K562 (cell line): ENCODE data around the gene ODR4. TPM values are rescaled to one million over a fixed set of nuclear protein-coding genes. Genes with fewer than 3 reads are reported as not detected.
"Not testable (repeated sequence)": the region's sequence is repeated elsewhere in the genome, so short reads cannot be mapped to it uniquely, and the experiment has no call there.

Experiments
- ATAC-seq: fragments of 200-7000 bp; cut with Tn5 transposase; 3 replicates; pipeline ENCODE4 v1.9.1; 2020; ENCODE audit warnings: moderate library complexity
- BruUV-seq: library from RNA; stranded (reverse); fragments of 400-500 nt; replicated peaks from 2 replicates; lab custom pipeline; 2021; lab: Mats Ljungman, UMichigan
- CTCF ChIA-PET: fragments of 300-600 bp; formaldehyde crosslinking; extraction: SDS; loops from one replicate; lab custom pipeline; 2021; ENCODE audit warnings: low intra/inter-chr PET ratio; lab: Yijun Ruan, JAX
- POLR2A ChIA-PET: fragments of 300-600, 350-650 bp; sonication (Branson Sonifier 250); formaldehyde crosslinking; extraction: SDS; loops from one replicate; lab custom pipeline; 2021; ENCODE audit warnings: antibody characterized with exemption, inconsistent platforms; lab: Yijun Ruan, JAX
- DNase-seq, 4 experiments: peaks; one replicate each; pipeline versions ENCODE4 v3.0.0 to v3.0.0-alpha.2; 2011 to 2018; ENCODE audit warnings: low spot score in 3 of 4, mixed read lengths in 3 of 4; ENCODE audit errors: extremely low read depth in 1 of 4
- FAIRE-seq: peaks from 2 replicates; lab custom pipeline; 2011; peaks lifted over from hg19 to GRCh38; lab: Jason Lieb, UNC
- H2AFZ ChIP-seq: 2 replicates; pipeline ENCODE4 v1.6.0; 2011; ENCODE audit warnings: low read depth, low read length, control low read depth, inconsistent platforms
- H3K27ac ChIP-seq: fragments of 200-600 bp; 3 replicates; pipeline ENCODE4 v1.8.0; 2011; ENCODE audit warnings: low read depth, mild to moderate bottlenecking, control low read depth, inconsistent platforms, low read length, moderate library complexity, mixed read lengths; ENCODE audit errors: extremely low read depth
- H3K27me3 ChIP-seq, 2 experiments: fragments of 300-600 bp in 1 of 2; 2 replicates in 1 of 2; 3 replicates in 1 of 2; pipeline versions ENCODE4 v1.6.0 to v1.8.0; 2011; ENCODE audit warnings: inconsistent platforms in 2 of 2, low read length in 2 of 2, mild to moderate bottlenecking in 1 of 2, mixed read lengths in 1 of 2, moderate library complexity in 1 of 2; ENCODE audit not compliant: control insufficient read depth in 2 of 2, insufficient read depth in 2 of 2
- H3K36me3 ChIP-seq: fragments of 300-600 bp; 3 replicates; pipeline ENCODE4 v1.8.0; 2011; ENCODE audit warnings: mild to moderate bottlenecking, low read length, inconsistent platforms; ENCODE audit not compliant: control insufficient read depth, insufficient read depth
- H3K4me1 ChIP-seq, 2 experiments: fragments of 200-600 bp in 1 of 2; replicated peaks in 1 of 2; 2 replicates in 1 of 2; 3 replicates in 1 of 2; pipeline versions ENCODE4 v1.5.1 to v1.8.0; 2011; ENCODE audit warnings: inconsistent platforms in 2 of 2, low read length in 2 of 2, mild to moderate bottlenecking in 1 of 2, mixed read lengths in 1 of 2, moderate library complexity in 1 of 2; ENCODE audit not compliant: control insufficient read depth in 2 of 2, insufficient read depth in 2 of 2
- H3K4me2 ChIP-seq: 2 replicates; pipeline ENCODE4 v1.6.1; 2011; ENCODE audit warnings: low read length, control low read depth, inconsistent platforms, mixed read lengths; ENCODE audit not compliant: insufficient read depth
- H3K4me3 ChIP-seq: fragments of 200-600 bp; sonication (generic), shearing (Covaris generic); 2 replicates; pipeline ENCODE4 v1.5.1; 2016; ENCODE audit warnings: control low read depth, inconsistent platforms
- H3K79me2 ChIP-seq: fragments of 200-600 bp; 3 replicates; pipeline ENCODE4 v1.8.0; 2011; ENCODE audit warnings: low read length, inconsistent platforms; ENCODE audit not compliant: control insufficient read depth, insufficient read depth
- H3K9ac ChIP-seq, 2 experiments: 2 replicates each; pipeline versions ENCODE4 v1.6.0 to v1.6.1; 2011; ENCODE audit warnings: low read depth in 2 of 2, low read length in 2 of 2, control low read depth in 1 of 2, inconsistent platforms in 1 of 2, mild to moderate bottlenecking in 1 of 2, mixed read lengths in 1 of 2; ENCODE audit not compliant: insufficient read depth in 1 of 2
- H3K9me1 ChIP-seq: one replicate; pipeline ENCODE4 v1.6.0; 2011; ENCODE audit warnings: inconsistent platforms, mild to moderate bottlenecking, low read length, moderate library complexity; ENCODE audit not compliant: control insufficient read depth, insufficient read depth
- H3K9me3 ChIP-seq: replicated peaks from 2 replicates; pipeline ENCODE4 v1.5.1; 2011; ENCODE audit warnings: low read depth, low read length, inconsistent platforms; ENCODE audit not compliant: control insufficient read depth, insufficient read depth
- H4K20me1 ChIP-seq: replicated peaks from 2 replicates; pipeline ENCODE4 v1.6.1; 2011; ENCODE audit warnings: low read length, inconsistent platforms, mixed read lengths; ENCODE audit not compliant: control insufficient read depth, insufficient read depth
- C11orf30 ChIP-seq: fragments of 450-650 bp; IDR thresholded peaks from 2 replicates; pipeline ENCODE4 v1.6.1; 2016; ENCODE audit warnings: low read depth, mild to moderate bottlenecking
- MAFF ChIP-seq: IDR thresholded peaks from 2 replicates; pipeline ENCODE4 v1.6.1; 2012; ENCODE audit warnings: low read length, improper control_type of control experiment
- MAFG ChIP-seq: fragments of 450-650 bp; conservative IDR thresholded peaks from 2 replicates; pipeline ENCODE4 v1.6.1; 2016; ENCODE audit warnings: missing genetic modification characterization, missing compliant biosample characterization
- MAFK ChIP-seq: IDR thresholded peaks from 2 replicates; pipeline ENCODE4 v1.6.1; 2011; ENCODE audit warnings: low read length, improper control_type of control experiment
- MEIS2 ChIP-seq: fragments of 450-650 bp; IDR thresholded peaks from 2 replicates; pipeline ENCODE4 v1.6.1; 2014; ENCODE audit warnings: mild to moderate bottlenecking; ENCODE audit not compliant: partially characterized antibody
- MYBL2 ChIP-seq, 2 experiments: fragments of 450-650 bp in 1 of 2; sonication (generic) in 1 of 2; formaldehyde crosslinking in 1 of 2; IDR thresholded peaks; 2 replicates each; pipeline versions ENCODE4 v1.6.1 to v1.8.1; 2017 to 2022; ENCODE audit warnings: borderline replicate concordance in 1 of 2, inconsistent platforms in 1 of 2, low read depth in 1 of 2, mild to moderate bottlenecking in 1 of 2, missing genetic modification reagents in 1 of 2, moderate library complexity in 1 of 2
- PTRF ChIP-seq: fragments of 450-650 bp; IDR thresholded peaks from 2 replicates; pipeline ENCODE4 v1.6.1; 2016; ENCODE audit warnings: mild to moderate bottlenecking, missing genetic modification characterization, missing compliant biosample characterization
- ZNF316 ChIP-seq: fragments of 450-650 bp; IDR thresholded peaks from 2 replicates; pipeline ENCODE4 v1.6.1; 2016
- WGBS: fragments of 100-300 bp; shearing (Covaris generic); methylation state at CpG from one replicate; pipeline ENCODE4 v1.1.6; 2016; ENCODE audit warnings: low coverage, mixed read lengths; ENCODE audit not compliant: insufficient coverage; ENCODE audit errors: missing lambda C conversion rate; 5-methylcytosine and 5-hydroxymethylcytosine counted together
- in situ Hi-C: fragments of 300-500 bp; cut with MboI; formaldehyde crosslinking; loops from 4 replicates; pipeline ENCODE4 v1.15.0; 2018; ENCODE audit warnings: inconsistent platforms, mixed read lengths
- intact Hi-C: fragments of 100-400 bp; cut with micrococcal nuclease; formaldehyde crosslinking; loops from 2 replicates; pipeline ENCODE4 v1.14.2; 2022
- polyA plus RNA-seq, 8 experiments: library from polyadenylated mRNA; depleted of rRNA in 4 of 8; stranded (reverse) in 5 of 8; unstranded in 3 of 8; fragments of >200 nt; fragmentation: Nextera tagmentation in 2 of 8; fragmentation: Illumina TruSeq in 1 of 8; extraction: Ambion mirVana in 2 of 8; extraction: Trizol in 1 of 8; gene quantifications; 2 replicates each; pipeline versions ENCODE4 v1.2.1 to v1.2.3, GENCODE V29; 2011 to 2014; ENCODE audit warnings: inconsistent platforms in 1 of 8, missing spikeins in 1 of 8
- total RNA-seq, 7 experiments: library from RNA; depleted of rRNA in 6 of 7; stranded (reverse); fragments of >200 nt in 6 of 7; fragmentation: Illumina TruSeq in 2 of 7; extraction: Trizol in 2 of 7; gene quantifications; 2 replicates each; pipeline versions ENCODE4 v1.2.1 to v1.2.3, GENCODE V29; 2011 to 2021; ENCODE audit warnings: low replicate concordance in 1 of 7

The ODR4 gene
- total and polyA plus RNA-seq, 9 of the 15 experiments (the other 6 are each of a cell fraction or from before 2014, with no cell fraction given), result 23.1 to 63.9 (median 44.1) TPM

GRCh38 chr1:186456729-186457255, 81.2 kb downstream of the ODR4 start:
- no peak overlapping the region for H3K4me2 ChIP-seq
- peak; percentile 58; the same call in 1 of the 2 replicates for TF ChIP-seq MAFF
- no peak for TF ChIP-seq PTRF (tag)
- no peak for TF ChIP-seq MEIS2
- TF ChIP-seq MAFG (tag), result peak; percentile 64
- TF ChIP-seq C11orf30, result peak; percentile 73
- no peak for TF ChIP-seq MYBL2 (IDR thresholded peaks at IDR 0.05; ENCODE audit: low read depth)
- no peak for TF ChIP-seq MYBL2 (CRISPR knock-in tag; IDR thresholded peaks at IDR 0.05; ENCODE audit: borderline replicate concordance)
- peak; percentile 77; the same call in 1 of the 2 replicates for TF ChIP-seq ZNF316
- TF ChIP-seq MAFK, result peak; percentile 53; the same call in 1 of the 2 replicates
- TF ChIP-seq, all 486 proteins: peak for 5
- no peak for DNase-seq
- in situ Hi-C loops, result no loop called here
- H3K27me3 ChIP-seq, result no peaks in the 10 kb centered on the region
- H4K20me1 ChIP-seq, result no peaks in the 10 kb centered on the region
- WGBS, result 1% methylated on average over 3 of the region's 3 CpGs
- no peak overlapping the region for H3K4me3 ChIP-seq
- intact Hi-C loops, result no loop called here
- ChIA-PET CTCF (no interaction called here), POLR2A (no interaction called here)
- no peaks in the 10 kb centered on the region for H3K36me3 ChIP-seq
- no TSS peak for BruUV-seq
- no peak overlapping the region for H2AFZ ChIP-seq
- no peaks in the 10 kb centered on the region for H3K4me1 ChIP-seq
- no peak overlapping the region for H3K27ac ChIP-seq
- H3K79me2 ChIP-seq, result no peaks in the 10 kb centered on the region
- no peaks in the 10 kb centered on the region for H3K9me3 ChIP-seq
- no peak for FAIRE-seq
- no peaks in the 10 kb centered on the region for H3K9me1 ChIP-seq
- ATAC-seq, result no peak
- no peak overlapping the region for H3K9ac ChIP-seq

GRCh38 chr1:186459161-186459560, 83.5 kb downstream of the ODR4 start:
- in situ Hi-C loops, H3K9me1 ChIP-seq, POLR2A ChIA-PET, H3K27ac ChIP-seq, intact Hi-C loops, ATAC-seq, H3K4me1 ChIP-seq, H3K4me3 ChIP-seq, H3K9ac ChIP-seq, H3K36me3 ChIP-seq, H3K4me2 ChIP-seq, DNase-seq, H3K9me3 ChIP-seq, H3K79me2 ChIP-seq, BruUV-seq, H4K20me1 ChIP-seq, FAIRE-seq, H3K27me3 ChIP-seq, H2AFZ ChIP-seq: not testable (repeated sequence)
- CTCF ChIA-PET, result interaction anchor here (0.6 kb wide), 1 partner anchor 1657 kb away, joined by 3 read pairs; no protein-coding TSS in a partner anchor
- WGBS, result under 1% methylated on average over 14 of the region's 14 CpGs
